ENCODE data around the gene GTPBP1.

Gene GTPBP1

DNA sequence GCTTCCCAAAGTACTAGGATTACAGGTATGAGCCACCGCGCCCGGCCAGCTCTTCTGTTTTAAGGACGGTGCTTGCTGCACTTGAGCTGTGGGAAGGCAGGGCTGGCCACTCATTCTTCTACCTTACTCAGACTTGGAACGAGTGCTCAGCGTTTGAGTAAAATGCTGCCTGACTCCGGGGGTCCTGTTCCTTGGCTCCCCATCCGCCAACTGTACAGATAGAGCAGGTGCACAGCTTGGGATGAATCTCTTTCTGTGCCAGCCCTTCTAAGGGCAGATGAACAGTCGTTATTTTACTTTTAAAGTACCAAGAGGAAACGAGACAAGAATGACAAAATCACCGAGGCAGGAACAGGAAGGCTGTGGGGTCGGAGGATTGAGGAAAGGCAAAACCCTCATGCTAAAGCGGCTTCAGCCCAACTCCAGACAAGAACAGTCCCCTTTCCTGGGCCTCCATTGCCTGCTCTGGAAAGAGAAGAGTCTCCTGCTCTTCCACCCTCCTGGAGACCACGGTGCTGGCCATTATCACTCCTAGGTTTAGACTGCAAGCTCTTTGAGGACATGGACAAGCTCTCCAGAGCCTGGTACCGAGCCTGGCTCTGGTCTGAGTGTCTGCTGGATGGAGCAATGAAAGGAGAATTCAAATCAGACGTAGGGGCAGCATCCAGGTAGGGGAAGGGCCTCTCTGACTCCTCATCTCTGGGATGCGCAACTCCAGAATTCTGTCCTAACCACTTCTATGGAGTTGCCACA lies 51.1 kb downstream of the GTPBP1 start:
- H3K27me3 ChIP-seq (ENCODE audit: insufficient read depth, insufficient read length), result peaks cover 14% of the 10 kb centered on the region
- TF ChIP-seq ZNF274 (IDR thresholded peaks at IDR 0.05; ENCODE audit: low read depth, low read length) (no peak), SUZ12 (IDR thresholded peaks at IDR 0.05; ENCODE audit: extremely low read depth, insufficient read depth, insufficient read length) (no peak), YY1 (IDR thresholded peaks at IDR 0.05; ENCODE audit: insufficient read depth, insufficient read length) (no peak)
- H3K9me3 ChIP-seq (ENCODE audit: insufficient read depth, low read length), result no peaks in the 10 kb centered on the region
- peaks cover 8% of the 10 kb centered on the region for H3K4me1 ChIP-seq (ENCODE audit: insufficient read depth, insufficient read length)
- peak overlapping the region; percentile 76 for H3K9ac ChIP-seq (ENCODE audit: insufficient read length, low read depth)
- peaks cover 9% of the 10 kb centered on the region for H3K36me3 ChIP-seq (ENCODE audit: insufficient read depth, insufficient read length, low read length)
- no peak for DNase-seq (ENCODE audit: low read depth, low spot score)
- peak overlapping the region; percentile 70 for H3K4me3 ChIP-seq (ENCODE audit: insufficient read length, low read depth)

GRCh38 chr22:38757464-38757757 lies 51.7 kb downstream of the GTPBP1 start:
- Histone ChIP-seq H3K27me3 (ENCODE audit: insufficient read depth, insufficient read length) (peaks cover 14% of the 10 kb centered on the region), H3K36me3 (ENCODE audit: insufficient read depth, insufficient read length, low read length) (peaks cover 4% of the 10 kb centered on the region), H3K4me3 (ENCODE audit: insufficient read length, low read depth) (no peak overlapping the region), H3K9ac (ENCODE audit: insufficient read length, low read depth) (no peak overlapping the region), H3K9me3 (ENCODE audit: insufficient read depth, low read length) (no peaks in the 10 kb centered on the region), H3K4me1 (ENCODE audit: insufficient read depth, insufficient read length) (peaks cover 8% of the 10 kb centered on the region)
- DNase-seq (ENCODE audit: low read depth, low spot score), result no peak
- TF ChIP-seq YY1 (IDR thresholded peaks at IDR 0.05; ENCODE audit: insufficient read depth, insufficient read length) (no peak), ZNF274 (IDR thresholded peaks at IDR 0.05; ENCODE audit: low read depth, low read length) (no peak), SUZ12 (IDR thresholded peaks at IDR 0.05; ENCODE audit: extremely low read depth, insufficient read depth, insufficient read length) (no peak)

GRCh38 chr22:38758276-38758945 lies 52.7 kb downstream of the GTPBP1 start:
- peaks cover 14% of the 10 kb centered on the region for H3K27me3 ChIP-seq (ENCODE audit: insufficient read depth, insufficient read length)
- no peaks in the 10 kb centered on the region for H3K9me3 ChIP-seq (ENCODE audit: insufficient read depth, low read length)
- H3K36me3 ChIP-seq (ENCODE audit: insufficient read depth, insufficient read length, low read length), result peaks cover 3% of the 10 kb centered on the region
- DNase-seq (ENCODE audit: low read depth, low spot score), result no peak
- H3K9ac ChIP-seq (ENCODE audit: insufficient read length, low read depth), result no peak overlapping the region
- H3K4me3 ChIP-seq (ENCODE audit: insufficient read length, low read depth), result no peak overlapping the region
- TF ChIP-seq SUZ12 (IDR thresholded peaks at IDR 0.05; ENCODE audit: extremely low read depth, insufficient read depth, insufficient read length), result no peak
- TF ChIP-seq ZNF274 (IDR thresholded peaks at IDR 0.05; ENCODE audit: low read depth, low read length), result no peak
- TF ChIP-seq YY1 (IDR thresholded peaks at IDR 0.05; ENCODE audit: insufficient read depth, insufficient read length), result no peak
- peaks cover 8% of the 10 kb centered on the region for H3K4me1 ChIP-seq (ENCODE audit: insufficient read depth, insufficient read length)

GRCh38 chr22:38759005-38759404 lies 53.3 kb downstream of the GTPBP1 start:
- H3K36me3 ChIP-seq (ENCODE audit: insufficient read depth, insufficient read length, low read length), result no peaks in the 10 kb centered on the region
- no peak for TF ChIP-seq ZNF274 (IDR thresholded peaks at IDR 0.05; ENCODE audit: low read depth, low read length)
- no peak for TF ChIP-seq YY1 (IDR thresholded peaks at IDR 0.05; ENCODE audit: insufficient read depth, insufficient read length)
- no peak for TF ChIP-seq SUZ12 (IDR thresholded peaks at IDR 0.05; ENCODE audit: extremely low read depth, insufficient read depth, insufficient read length)
- no peak overlapping the region for H3K9ac ChIP-seq (ENCODE audit: insufficient read length, low read depth)
- no peak for DNase-seq (ENCODE audit: low read depth, low spot score)
- H3K4me3 ChIP-seq (ENCODE audit: insufficient read length, low read depth), result no peak overlapping the region
- peaks cover 10% of the 10 kb centered on the region for H3K27me3 ChIP-seq (ENCODE audit: insufficient read depth, insufficient read length)
- H3K4me1 ChIP-seq (ENCODE audit: insufficient read depth, insufficient read length), result peaks cover 10% of the 10 kb centered on the region
- H3K9me3 ChIP-seq (ENCODE audit: insufficient read depth, low read length), result no peaks in the 10 kb centered on the region

DNA sequence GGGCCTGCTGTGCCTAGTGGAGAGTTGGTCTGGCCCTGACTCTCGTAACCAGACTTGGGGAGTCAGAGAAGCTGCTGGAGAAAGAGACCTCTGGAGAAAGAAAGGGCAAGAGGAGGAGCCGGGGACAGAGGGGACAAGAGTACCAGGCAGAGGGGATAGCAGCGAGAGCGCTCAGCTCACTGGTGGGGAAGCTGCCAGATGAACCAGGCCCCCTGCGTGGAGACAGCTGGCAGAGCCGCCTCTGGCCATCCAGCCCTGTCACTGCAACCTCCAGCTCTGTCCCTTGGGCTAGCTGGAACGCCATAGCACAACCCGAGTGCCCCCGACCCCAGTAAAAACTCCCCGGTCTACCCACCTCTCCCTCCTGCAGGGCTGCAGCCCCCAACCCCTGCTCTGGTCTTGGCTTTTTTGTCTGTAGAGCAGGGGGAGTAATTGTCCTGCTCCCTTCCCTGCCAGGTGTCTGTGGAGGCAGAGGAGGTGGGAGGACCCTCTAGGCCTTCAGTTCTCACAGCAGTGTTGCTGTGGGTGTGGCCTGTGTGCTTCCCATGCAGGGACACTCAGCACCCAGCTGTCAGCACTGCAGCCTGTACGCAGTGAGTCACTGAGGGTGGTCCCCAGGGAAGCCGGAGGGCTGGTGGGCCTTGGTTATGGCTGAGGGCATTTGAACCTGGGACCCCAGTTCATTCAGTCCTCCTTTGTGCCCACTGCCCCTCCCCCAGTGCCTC lies 54.9 kb downstream of the GTPBP1 start:
- peak overlapping the region; percentile 21 for H3K9ac ChIP-seq (ENCODE audit: insufficient read length, low read depth)
- TF ChIP-seq YY1 (IDR thresholded peaks at IDR 0.05; ENCODE audit: insufficient read depth, insufficient read length) (no peak), SUZ12 (IDR thresholded peaks at IDR 0.05; ENCODE audit: extremely low read depth, insufficient read depth, insufficient read length) (no peak), ZNF274 (IDR thresholded peaks at IDR 0.05; ENCODE audit: low read depth, low read length) (no peak)
- H3K36me3 ChIP-seq (ENCODE audit: insufficient read depth, insufficient read length, low read length), result no peaks in the 10 kb centered on the region
- peaks cover 10% of the 10 kb centered on the region for H3K27me3 ChIP-seq (ENCODE audit: insufficient read depth, insufficient read length)
- DNase-seq (ENCODE audit: low read depth, low spot score), result no peak
- no peak overlapping the region for H3K4me3 ChIP-seq (ENCODE audit: insufficient read length, low read depth)
- H3K9me3 ChIP-seq (ENCODE audit: insufficient read depth, low read length), result no peaks in the 10 kb centered on the region
- peaks cover 11% of the 10 kb centered on the region for H3K4me1 ChIP-seq (ENCODE audit: insufficient read depth, insufficient read length)

GRCh38 chr22:38761202-38762162 lies 55.7 kb downstream of the GTPBP1 start:
- Histone ChIP-seq H3K9ac (ENCODE audit: insufficient read length, low read depth) (peak overlapping the region; percentile 21), H3K4me1 (ENCODE audit: insufficient read depth, insufficient read length) (peaks cover 17% of the 10 kb centered on the region), H3K9me3 (ENCODE audit: insufficient read depth, low read length) (no peaks in the 10 kb centered on the region), H3K4me3 (ENCODE audit: insufficient read length, low read depth) (no peak overlapping the region), H3K27me3 (ENCODE audit: insufficient read depth, insufficient read length) (peaks cover 8% of the 10 kb centered on the region), H3K36me3 (ENCODE audit: insufficient read depth, insufficient read length, low read length) (no peaks in the 10 kb centered on the region)
- DNase-seq (ENCODE audit: low read depth, low spot score), result no peak
- TF ChIP-seq YY1 (IDR thresholded peaks at IDR 0.05; ENCODE audit: insufficient read depth, insufficient read length) (no peak), SUZ12 (IDR thresholded peaks at IDR 0.05; ENCODE audit: extremely low read depth, insufficient read depth, insufficient read length) (no peak), ZNF274 (IDR thresholded peaks at IDR 0.05; ENCODE audit: low read depth, low read length) (no peak)
